Measurements from ENCODE around the gene MFN2.
A peak's percentile ranks its signal among the peaks of the same experiment; 100 is the strongest.
"Not testable (repeated sequence)": the region's sequence is repeated elsewhere in the genome, so short reads cannot be mapped to it uniquely, and the experiment has no call there.

The MFN2 gene

GRCh38 chr1:12028957-12029511 is 48.8 kb downstream of the MFN2 start:
- no peak for DNase-seq

DNA sequence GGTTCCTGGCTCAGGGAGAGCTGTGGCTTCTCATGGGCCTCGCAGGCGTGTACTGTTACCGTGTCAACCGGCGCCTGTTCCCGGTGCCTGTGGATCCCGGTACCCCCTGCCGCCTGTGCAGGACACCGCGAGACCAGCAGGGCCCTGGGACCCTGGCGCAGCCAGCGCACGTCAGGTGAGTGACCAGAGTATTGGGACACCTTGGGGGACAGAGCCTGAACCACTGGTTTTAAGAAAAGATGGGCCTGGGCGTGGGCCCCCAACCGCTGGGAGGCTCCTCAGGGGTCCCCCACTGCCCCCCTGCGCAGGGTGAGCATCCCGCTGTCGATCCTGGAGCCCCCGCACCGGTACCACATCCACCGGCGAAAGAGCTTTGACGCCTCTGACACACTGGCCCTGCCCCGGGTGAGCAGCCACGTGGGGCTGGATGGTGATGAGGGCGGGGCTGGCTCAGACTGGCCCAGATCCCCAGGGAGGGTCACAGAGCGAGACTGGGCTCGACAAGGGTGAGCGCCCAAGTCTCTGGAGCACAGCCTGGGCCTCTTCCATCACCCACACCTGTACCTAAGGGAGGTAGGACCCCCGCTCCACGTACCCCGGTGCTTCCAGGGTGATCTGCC is 49.6 kb downstream of the MFN2 start:
- DNase-seq: no peak

- DNase-seq: peak; percentile 68
These were observed 51.1 kb downstream of the MFN2 start for GRCh38 chr1:12031039-12031980.

DNA sequence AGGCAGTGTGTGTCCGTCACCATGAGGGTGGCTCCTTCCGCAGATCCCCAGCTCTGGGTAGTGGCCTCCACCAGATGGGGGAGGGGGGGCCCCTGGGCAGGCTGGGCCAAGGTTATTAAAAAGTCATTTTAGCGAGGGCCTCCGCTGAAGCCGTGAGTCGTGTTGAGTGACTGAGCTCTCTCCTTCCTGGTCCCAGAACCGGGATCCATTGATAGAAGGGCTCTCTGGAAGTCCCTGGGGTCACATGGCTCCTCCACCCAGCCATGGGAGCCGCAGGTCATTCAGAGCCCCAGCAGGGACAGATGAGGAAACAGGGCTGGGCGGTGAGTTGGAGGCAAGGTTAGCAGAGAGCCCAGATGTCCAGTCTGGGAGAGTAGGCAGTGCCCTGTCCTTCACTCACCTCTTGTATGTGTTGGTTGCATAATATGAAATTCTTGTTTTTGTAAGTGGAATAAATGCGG is 51.9 kb downstream of the MFN2 start:
- no peak for DNase-seq

DNA sequence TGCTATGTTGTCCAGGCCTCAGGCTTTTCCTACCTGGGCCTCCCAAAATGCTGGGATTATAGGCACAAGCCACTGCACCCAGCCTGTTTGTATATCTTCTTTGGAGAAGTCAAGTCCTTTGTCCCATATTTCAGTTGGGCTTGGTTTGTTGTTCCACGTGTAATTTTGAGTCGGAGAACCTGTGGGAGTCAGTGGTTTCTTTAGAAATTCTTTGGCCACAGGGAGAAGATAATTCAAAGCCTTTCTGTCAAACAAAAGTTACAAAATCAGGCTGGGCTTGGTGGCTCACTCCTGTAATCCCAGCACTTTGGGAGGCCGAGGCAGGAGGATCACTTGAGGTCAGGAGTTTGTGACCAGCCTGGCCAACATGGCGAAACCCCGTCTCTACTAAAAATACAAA is 53.2 kb downstream of the MFN2 start:
- not testable (repeated sequence) for DNase-seq

- no peak for DNase-seq
These were observed 54.1 kb downstream of the MFN2 start for GRCh38 chr1:12034381-12034801.

DNA sequence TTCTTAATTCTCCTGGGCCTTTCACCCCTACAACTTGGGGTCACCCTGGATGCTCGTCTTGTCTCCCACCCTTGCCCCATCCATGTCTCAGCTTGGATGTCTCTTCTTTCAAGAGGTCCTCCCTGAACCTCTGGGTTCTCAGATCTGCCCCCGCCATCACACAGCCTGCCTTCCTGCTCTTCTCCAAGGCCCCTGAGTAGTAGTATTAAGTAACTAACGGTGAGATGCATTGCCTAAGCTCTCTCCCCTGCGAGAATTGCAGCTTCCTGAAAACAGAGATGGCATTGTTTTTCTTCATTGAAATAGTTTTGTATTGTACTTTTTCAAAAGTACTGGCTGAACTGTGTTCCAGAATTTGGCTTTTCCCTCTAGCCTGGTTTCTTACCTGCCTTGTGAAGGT is 55.1 kb downstream of the MFN2 start:
- DNase-seq: no peak

DNA sequence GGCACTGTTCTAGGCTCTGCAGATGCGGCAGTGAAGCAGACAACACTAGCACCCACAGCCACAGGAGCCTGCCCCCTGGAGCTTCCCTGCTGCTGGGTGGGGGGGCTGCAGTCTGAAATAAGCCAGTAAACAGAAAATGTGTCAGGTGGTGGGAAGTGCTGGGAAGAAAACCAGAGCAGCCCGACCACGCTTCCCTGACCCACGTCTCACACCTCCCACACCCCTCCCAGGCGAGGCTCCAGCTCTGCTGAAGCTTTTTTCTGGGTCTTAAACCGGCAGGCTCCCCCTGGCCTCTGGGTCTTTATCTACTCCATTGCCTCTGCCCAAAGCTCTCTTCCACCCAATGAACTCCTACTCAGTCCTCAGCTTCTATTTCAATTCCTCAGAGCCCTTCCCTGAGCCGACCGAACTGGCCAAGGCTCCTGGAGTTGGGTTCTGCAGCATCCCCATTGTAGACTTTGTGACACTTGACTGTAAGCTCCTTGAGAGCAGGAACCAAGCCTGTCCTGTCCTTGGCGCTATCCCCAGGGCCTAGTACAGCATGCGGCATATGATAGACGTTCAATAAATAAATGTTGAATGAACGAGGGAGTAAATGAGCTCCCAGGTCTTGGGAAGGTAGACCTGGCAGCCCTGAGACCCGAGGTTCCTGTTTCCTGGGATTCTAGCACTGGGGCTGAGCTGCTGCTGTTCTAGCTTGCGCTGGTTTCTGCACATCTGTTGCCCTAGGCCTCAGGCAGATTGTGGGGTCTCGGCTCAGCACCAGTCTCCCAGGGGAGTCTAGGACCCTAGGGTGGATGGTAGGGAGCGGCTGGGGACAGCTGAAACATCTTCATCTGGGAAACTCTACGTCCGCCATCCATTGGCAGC is 57.5 kb downstream of the MFN2 start:
- DNase-seq: no peak

DNA sequence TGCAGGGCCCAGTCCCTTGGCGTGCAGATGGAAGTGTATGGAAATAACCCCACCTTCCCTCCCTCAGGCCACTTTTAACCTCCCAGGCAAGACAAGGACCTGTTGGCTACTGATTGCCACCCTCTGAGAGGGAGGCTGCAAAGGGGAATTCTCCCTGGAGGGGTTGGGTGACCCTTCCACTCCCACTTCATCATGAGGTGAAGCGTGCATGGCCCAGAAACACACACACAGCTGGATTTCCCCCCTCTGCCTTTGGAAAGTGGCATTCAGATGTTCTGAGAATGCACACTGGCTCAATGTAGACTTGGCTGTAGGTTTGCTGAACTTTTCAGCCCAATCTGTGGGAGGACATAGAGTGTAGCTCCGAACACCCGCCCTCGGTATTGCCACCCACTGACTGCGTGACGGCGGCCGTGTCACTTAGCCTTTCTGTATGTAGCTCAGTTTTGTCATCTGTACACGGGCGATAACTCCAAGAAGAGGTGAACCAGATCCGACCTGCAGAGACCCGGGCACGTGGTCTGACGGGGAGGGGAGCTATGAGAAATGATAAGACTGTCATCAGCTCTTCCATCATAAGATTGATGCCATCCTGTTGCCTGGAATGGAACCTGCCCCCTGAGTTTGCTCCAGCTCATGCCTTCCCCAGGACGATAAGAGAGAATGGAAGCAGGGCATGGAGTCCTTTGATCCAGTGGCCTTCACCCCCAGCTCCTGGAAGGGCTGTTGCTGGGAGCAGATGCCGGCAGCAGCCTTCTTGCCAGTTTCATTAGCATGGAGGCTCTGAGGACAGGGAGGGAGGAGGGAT is 58.3 kb downstream of the MFN2 start:
- no peak for DNase-seq

DNA sequence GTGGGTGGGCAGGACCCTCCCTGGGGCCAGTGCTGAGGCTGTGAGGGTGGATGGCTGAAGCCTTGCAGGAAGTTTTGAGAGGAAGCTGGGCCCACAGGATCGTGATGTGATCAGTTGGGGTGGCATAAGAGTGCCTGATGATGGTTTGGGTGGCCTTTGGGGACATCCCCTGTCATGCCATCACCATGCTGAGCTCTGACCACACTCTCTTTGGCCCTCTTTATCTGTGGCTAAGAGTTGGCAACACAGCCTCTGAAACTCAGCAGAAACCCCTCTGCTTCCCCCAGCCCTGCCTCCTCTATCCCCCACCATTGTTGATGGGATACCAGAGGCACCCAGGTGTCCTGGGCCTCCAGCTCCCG is 58.9 kb downstream of the MFN2 start:
- DNase-seq: no peak

DNA sequence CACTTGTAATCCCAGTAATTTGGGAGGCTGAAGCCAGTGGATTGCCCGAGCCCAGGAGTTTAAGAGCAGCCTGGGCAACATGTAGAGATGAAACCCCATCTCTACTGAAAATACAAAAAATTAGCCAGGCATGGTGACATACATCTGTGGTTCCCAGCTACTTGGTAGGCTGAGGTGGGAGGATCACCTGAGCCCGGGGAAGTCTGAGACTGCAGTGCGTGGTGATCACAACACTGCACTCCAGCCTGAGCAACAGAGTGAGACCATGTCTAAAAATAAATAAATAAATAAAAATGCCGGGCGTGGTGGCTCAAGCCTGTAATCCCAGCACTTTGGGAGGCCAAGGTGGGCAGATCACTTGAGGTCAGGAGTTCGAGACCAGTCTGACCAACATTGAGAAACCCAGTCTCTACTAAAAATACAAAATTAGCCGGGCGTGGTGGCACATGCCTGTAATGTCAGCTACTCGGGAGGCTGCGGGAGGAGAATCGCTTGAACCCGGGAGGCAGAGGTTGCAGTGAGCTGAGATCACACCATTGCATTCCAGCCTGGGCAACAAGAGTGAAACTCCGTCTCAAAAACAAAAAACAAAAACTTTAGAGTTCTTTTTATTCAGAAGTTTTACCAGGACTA is 59.7 kb downstream of the MFN2 start:
- not testable (repeated sequence) for DNase-seq

DNA sequence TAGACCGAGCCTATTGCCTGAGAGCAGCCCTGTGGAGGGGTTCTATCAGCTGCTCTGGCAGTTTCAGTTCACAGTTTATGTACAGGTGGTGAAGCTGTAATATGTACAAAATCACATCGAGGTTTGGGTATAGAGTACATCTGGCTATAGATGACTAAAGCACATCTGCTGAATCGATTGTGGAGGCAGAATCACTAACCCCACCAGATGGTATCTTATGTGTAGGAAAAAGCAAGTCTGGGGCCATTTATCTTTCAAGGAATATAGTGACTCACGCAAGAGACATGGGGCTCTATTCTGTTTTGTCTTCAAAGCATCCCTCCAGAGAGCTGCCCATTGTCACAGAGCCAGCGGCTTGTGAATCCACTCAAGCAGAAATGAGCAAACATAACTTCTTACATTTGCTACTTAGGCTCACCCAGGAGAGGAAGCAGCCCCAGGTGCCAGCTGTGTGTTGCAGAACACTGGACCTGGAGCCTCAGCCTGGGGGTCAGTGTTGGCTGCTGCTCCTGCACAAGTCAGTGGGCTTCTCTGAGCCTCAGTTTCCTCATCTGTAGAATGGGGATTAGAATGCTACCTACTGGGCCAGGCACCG is 60.3 kb downstream of the MFN2 start:
- DNase-seq: peak; percentile 24

- not testable (repeated sequence) for DNase-seq
These were observed 64.1 kb downstream of the MFN2 start for GRCh38 chr1:12044187-12044877.

DNA sequence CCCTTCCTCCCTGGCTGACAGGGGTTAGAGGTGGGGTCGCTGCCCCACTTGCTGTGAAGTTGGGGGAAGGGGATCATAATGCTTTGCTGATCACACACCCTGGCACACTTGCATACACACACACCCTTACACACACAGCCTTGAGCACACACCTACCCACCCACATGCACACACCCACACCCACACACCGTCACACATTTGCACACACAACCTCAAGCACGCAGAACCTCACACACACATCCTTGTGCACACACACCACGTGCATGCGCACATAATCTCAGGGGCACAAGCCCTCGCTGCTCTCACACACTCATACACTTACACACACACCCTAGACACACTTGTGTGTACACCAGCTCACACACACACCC is 66.5 kb downstream of the MFN2 start:
- no peak for DNase-seq

DNA sequence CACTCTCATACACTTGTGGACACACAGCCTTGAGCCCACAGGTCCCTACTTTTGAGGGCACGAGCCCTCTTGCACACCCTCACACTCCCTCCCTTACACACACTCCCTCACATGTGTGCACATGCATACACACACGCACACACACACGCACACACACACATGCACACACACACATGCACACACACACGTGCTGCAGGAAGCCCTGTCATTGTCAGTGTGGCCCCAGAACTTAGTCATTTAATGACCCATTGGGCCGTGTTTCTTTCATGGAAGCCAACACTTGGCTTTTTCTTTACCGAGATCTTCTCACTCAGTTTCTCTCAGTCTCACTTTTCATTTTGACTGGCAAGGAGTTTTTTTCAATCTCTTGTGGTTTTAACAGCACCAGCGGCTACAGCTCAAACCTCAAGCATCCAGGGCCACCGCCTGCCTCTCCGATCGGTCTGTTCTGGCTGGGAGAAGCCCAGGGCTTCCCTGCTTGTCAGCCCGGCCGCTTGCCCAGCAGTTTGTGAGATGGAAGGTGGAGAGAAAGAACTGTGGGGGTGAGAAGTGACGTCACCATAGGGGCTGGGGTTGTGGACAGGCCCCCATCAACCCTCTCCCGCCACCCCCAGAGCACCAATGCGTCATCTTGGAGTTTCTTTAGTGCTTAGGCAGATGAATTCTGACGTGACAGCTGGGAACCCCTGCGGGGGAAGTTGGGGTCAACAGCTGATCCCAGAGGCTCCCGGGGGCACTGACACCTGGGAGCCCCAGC is 67.1 kb downstream of the MFN2 start:
- DNase-seq: no peak

DNA sequence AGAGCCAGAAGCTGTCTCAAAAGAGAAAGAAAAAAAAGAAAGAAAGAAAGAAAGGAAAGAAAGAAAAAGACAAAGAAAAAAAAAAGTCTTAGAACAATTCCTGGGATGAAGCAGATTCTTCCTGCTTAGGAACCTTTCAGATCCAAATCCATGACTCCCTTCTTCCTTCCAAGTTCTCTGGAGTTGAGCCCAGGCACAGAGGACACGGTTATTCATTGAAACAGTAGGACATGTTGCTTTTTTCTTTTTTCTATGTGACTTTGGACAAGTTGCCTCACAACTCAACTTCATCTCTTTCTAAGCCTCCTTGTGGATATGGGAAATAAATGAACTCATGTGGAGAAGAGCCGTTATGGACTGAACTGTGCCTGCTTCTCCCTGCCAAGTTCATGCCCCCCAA is 68.1 kb downstream of the MFN2 start:
- DNase-seq: no peak

GRCh38 chr1:12049616-12050015 is 69.4 kb downstream of the MFN2 start:
- DNase-seq: peak; percentile 38

- DNase-seq: no peak
These were observed 71.1 kb downstream of the MFN2 start for GRCh38 chr1:12051361-12051760.

GRCh38 chr1:12052008-12052573 is 71.8 kb downstream of the MFN2 start:
- no peak for DNase-seq

Data from NCI-H82 (cell line).